ENCODE measurements around the gene IZUMO3. TPM values are rescaled to one million over a fixed set of nuclear protein-coding genes. Genes with fewer than 3 reads are reported as not detected.

The IZUMO3 gene
- total RNA-seq = not detected in 2 replicates

GRCh38 chr9:24545847-24546522 lies at the start of gene IZUMO3:
IZUMO3 (minus strand) TSS chr9:24545897; CDS start chr9:24545649, 248 bp downstream.

